Panc1 (cell line): Measurements from ENCODE around the gene CD96.

Experiments
- SIN3A ChIP-seq: IDR thresholded peaks from 2 replicates; pipeline ENCODE4 v1.6.1; 2012; ENCODE audit warnings: low read depth, mild to moderate bottlenecking, low read length, moderate library complexity, borderline replicate concordance; ENCODE audit not compliant: insufficient read depth
- TF ChIP-seq, protein P1 (sequence below): fragments of 450-650 bp; IDR thresholded peaks from 2 replicates; pipeline ENCODE4 v1.5.1; 2017; ENCODE audit warnings: mild to moderate bottlenecking
- TF ChIP-seq, protein P2 (sequence below), 2 experiments: IDR thresholded peaks; 2 replicates each; pipeline ENCODE4 v1.6.1; 2011 to 2012; ENCODE audit warnings: low read depth in 2 of 2, control low read depth in 1 of 2, low read length in 1 of 2, mild to moderate bottlenecking in 1 of 2, moderate library complexity in 1 of 2; ENCODE audit not compliant: insufficient read depth in 1 of 2

GRCh38 chr3:111688190-111688800 lies 146.3 kb downstream of the CD96 start:
- TF ChIP-seq, protein P1, sequence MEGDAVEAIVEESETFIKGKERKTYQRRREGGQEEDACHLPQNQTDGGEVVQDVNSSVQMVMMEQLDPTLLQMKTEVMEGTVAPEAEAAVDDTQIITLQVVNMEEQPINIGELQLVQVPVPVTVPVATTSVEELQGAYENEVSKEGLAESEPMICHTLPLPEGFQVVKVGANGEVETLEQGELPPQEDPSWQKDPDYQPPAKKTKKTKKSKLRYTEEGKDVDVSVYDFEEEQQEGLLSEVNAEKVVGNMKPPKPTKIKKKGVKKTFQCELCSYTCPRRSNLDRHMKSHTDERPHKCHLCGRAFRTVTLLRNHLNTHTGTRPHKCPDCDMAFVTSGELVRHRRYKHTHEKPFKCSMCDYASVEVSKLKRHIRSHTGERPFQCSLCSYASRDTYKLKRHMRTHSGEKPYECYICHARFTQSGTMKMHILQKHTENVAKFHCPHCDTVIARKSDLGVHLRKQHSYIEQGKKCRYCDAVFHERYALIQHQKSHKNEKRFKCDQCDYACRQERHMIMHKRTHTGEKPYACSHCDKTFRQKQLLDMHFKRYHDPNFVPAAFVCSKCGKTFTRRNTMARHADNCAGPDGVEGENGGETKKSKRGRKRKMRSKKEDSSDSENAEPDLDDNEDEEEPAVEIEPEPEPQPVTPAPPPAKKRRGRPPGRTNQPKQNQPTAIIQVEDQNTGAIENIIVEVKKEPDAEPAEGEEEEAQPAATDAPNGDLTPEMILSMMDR = no peak
- TF ChIP-seq SIN3A = no peak
- TF ChIP-seq, protein P2, sequence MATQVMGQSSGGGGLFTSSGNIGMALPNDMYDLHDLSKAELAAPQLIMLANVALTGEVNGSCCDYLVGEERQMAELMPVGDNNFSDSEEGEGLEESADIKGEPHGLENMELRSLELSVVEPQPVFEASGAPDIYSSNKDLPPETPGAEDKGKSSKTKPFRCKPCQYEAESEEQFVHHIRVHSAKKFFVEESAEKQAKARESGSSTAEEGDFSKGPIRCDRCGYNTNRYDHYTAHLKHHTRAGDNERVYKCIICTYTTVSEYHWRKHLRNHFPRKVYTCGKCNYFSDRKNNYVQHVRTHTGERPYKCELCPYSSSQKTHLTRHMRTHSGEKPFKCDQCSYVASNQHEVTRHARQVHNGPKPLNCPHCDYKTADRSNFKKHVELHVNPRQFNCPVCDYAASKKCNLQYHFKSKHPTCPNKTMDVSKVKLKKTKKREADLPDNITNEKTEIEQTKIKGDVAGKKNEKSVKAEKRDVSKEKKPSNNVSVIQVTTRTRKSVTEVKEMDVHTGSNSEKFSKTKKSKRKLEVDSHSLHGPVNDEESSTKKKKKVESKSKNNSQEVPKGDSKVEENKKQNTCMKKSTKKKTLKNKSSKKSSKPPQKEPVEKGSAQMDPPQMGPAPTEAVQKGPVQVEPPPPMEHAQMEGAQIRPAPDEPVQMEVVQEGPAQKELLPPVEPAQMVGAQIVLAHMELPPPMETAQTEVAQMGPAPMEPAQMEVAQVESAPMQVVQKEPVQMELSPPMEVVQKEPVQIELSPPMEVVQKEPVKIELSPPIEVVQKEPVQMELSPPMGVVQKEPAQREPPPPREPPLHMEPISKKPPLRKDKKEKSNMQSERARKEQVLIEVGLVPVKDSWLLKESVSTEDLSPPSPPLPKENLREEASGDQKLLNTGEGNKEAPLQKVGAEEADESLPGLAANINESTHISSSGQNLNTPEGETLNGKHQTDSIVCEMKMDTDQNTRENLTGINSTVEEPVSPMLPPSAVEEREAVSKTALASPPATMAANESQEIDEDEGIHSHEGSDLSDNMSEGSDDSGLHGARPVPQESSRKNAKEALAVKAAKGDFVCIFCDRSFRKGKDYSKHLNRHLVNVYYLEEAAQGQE (IDR thresholded peaks at IDR 0.05; ENCODE audit: insufficient read depth in 1 of 2, low read depth in 2 of 2, low read length in 1 of 2) = no peak
